ENCODE measurements around the gene ACVR1C. TPM values are rescaled to one million over a fixed set of nuclear protein-coding genes. Genes with fewer than 3 reads are reported as not detected.
"Not testable (repeated sequence)": the region's sequence is repeated elsewhere in the genome, so short reads cannot be mapped to it uniquely, and the experiment has no call there.

The ACVR1C gene
- total and polyA plus RNA-seq, 2 donors (not counting 1 experiment from before 2014, with no cell fraction given): 0.24 to 0.52 TPM

DNA sequence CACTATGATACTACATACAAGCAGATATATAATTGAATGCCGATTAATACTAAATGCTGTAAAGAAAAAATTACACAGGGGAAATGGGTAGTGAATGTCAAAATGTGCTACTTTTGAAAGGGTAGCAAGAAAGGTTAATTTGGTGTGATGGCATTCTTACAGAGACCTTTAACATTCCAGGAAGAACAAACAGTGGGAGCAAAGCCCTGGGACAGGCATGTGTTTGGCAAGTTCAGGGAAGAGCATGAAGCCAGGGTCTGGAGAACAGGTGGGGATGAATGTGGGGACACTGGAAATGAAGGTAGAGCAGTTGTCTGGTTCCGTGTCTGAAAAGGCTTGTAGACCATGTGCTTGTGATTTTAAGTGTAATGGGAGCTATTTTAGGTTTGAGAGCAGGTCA, 102.6 kb downstream of the ACVR1C start:
- no peak overlapping the region for H3K4me3 Mint-ChIP-seq
- no peaks in the 10 kb centered on the region for H4K20me1 ChIP-seq (ENCODE audit: control insufficient read depth, insufficient read depth, low read length, poor library complexity, severe bottlenecking)
- CTCF ChIA-PET: no interaction called here
- DNase-seq: no peak
- WGBS (ENCODE audit: insufficient coverage): 93% methylated on average over 1 of the region's 2 CpGs
- no peak for TF ChIP-seq EZH2 (IDR thresholded peaks at IDR 0.05; ENCODE audit: borderline replicate concordance, insufficient read depth, low read depth, low read length, poor library complexity, severe bottlenecking)
- TF ChIP-seq, protein P1, sequence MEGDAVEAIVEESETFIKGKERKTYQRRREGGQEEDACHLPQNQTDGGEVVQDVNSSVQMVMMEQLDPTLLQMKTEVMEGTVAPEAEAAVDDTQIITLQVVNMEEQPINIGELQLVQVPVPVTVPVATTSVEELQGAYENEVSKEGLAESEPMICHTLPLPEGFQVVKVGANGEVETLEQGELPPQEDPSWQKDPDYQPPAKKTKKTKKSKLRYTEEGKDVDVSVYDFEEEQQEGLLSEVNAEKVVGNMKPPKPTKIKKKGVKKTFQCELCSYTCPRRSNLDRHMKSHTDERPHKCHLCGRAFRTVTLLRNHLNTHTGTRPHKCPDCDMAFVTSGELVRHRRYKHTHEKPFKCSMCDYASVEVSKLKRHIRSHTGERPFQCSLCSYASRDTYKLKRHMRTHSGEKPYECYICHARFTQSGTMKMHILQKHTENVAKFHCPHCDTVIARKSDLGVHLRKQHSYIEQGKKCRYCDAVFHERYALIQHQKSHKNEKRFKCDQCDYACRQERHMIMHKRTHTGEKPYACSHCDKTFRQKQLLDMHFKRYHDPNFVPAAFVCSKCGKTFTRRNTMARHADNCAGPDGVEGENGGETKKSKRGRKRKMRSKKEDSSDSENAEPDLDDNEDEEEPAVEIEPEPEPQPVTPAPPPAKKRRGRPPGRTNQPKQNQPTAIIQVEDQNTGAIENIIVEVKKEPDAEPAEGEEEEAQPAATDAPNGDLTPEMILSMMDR (IDR thresholded peaks at IDR 0.05): no peak
- no peak overlapping the region for H3K4me3 ChIP-seq (ENCODE audit: control extremely low read depth in 1 of 5, extremely low read depth in 1 of 5, insufficient read depth in 1 of 5, low read depth in 2 of 5, low read length in 4 of 5)
- no peaks in the 10 kb centered on the region for H3K36me3 ChIP-seq (replicated peaks in 1 of 2; ENCODE audit: control extremely low read depth in 1 of 2, control insufficient read depth in 1 of 2, extremely low read depth in 1 of 2, insufficient read depth in 2 of 2, low read length in 1 of 2)
- intact Hi-C loops (cut with micrococcal nuclease): no loop called here
- no peaks in the 10 kb centered on the region for H3K27me3 ChIP-seq (replicated peaks in 1 of 4; ENCODE audit: control extremely low read depth in 1 of 4, control insufficient read depth in 3 of 4, insufficient read depth in 4 of 4, low read length in 3 of 4)
- POLR2A ChIA-PET: no interaction called here
- H3K27ac ChIP-seq (ENCODE audit: low read length in 2 of 2): no peak overlapping the region
- peaks cover 25% of the 10 kb centered on the region for H3K4me1 Mint-ChIP-seq
- no peak for ATAC-seq (ENCODE audit: low read depth)
- no peaks in the 10 kb centered on the region for H3K9me3 Mint-ChIP-seq (ENCODE audit: insufficient read depth)
- H3K27me3 Mint-ChIP-seq: peaks cover 7% of the 10 kb centered on the region
- no peaks in the 10 kb centered on the region for H3K9me3 ChIP-seq (ENCODE audit: control extremely low read depth in 1 of 3, control insufficient read depth in 2 of 3, insufficient read depth in 1 of 3, low read length in 2 of 3)
- no peak overlapping the region for H2AFZ ChIP-seq (ENCODE audit: insufficient read depth, low read depth, low read length, poor library complexity, severe bottlenecking)
- H3K4me1 ChIP-seq (ENCODE audit: control insufficient read depth in 2 of 2, insufficient read depth in 2 of 2, low read length in 2 of 2): peaks cover 13 to 16% of the 10 kb centered on the region in 2 donors
- H3K79me2 ChIP-seq (ENCODE audit: control insufficient read depth, insufficient read depth, low read length): no peaks in the 10 kb centered on the region
- no peak overlapping the region for H3K27ac Mint-ChIP-seq
- H3K4me2 ChIP-seq (replicated peaks; ENCODE audit: low read depth, low read length, poor library complexity, severe bottlenecking): no peak overlapping the region
- no peak overlapping the region for H3K9ac ChIP-seq (ENCODE audit: low read length)

DNA sequence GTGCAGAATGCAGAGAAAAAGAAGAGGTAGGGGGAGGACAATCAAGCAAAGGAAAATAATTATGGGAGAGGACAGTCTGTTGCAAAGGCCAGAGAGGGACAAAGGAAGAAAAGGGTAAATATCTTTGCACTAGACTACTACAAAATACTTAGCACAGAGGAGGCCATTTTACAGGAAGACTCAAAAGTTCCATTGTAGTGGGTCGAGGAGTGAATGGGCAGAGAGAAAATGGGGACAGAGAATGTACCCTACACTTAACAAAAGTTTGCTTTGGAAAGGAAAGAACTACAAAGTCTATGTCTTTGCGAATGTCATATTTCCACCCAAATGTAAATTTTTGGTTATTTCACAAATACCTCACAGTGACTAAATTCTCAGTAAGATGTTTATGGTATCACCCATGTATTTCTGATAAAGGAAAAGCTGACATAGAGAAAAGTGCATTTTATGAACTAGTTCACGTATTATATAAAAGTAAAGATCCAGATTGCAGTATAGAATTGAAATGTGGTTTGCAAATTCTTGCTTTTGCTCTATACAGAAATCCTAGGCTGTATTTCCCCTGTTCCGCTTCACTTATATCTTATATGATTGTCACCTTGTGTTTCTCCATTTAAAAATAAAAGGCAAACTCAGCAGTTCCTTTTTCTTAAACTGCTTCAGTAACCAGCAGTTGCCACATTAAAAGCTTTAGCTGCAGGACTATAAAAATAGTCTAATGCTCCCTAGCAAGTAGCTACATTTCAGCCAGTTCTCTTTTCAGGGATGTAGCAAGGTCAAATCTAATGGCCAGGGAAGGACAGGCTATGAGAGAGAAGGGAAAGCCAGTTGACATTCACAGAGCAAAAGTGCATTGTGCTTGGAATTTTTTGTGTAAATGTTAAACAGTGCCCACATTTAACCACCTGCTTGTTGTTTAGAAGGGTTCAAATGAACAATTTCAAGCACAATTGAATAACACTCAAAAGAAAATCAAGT, 105.1 kb downstream of the ACVR1C start:
- Histone ChIP-seq H3K79me2 (ENCODE audit: control insufficient read depth, insufficient read depth, low read length) (no peaks in the 10 kb centered on the region), H3K4me3 (ENCODE audit: control extremely low read depth in 1 of 5, extremely low read depth in 1 of 5, insufficient read depth in 1 of 5, low read depth in 2 of 5, low read length in 4 of 5) (peak overlapping the region in 1 of 5 experiments; percentile 24), H3K4me1 (ENCODE audit: control insufficient read depth in 2 of 2, insufficient read depth in 2 of 2, low read length in 2 of 2) (peaks cover 13 to 16% of the 10 kb centered on the region in 2 donors), H3K36me3 (replicated peaks in 1 of 2; ENCODE audit: control extremely low read depth in 1 of 2, control insufficient read depth in 1 of 2, extremely low read depth in 1 of 2, insufficient read depth in 2 of 2, low read length in 1 of 2) (no peaks in the 10 kb centered on the region), H3K27me3 (replicated peaks in 1 of 4; ENCODE audit: control extremely low read depth in 1 of 4, control insufficient read depth in 3 of 4, insufficient read depth in 4 of 4, low read length in 3 of 4) (no peaks in the 10 kb centered on the region), H3K9me3 (ENCODE audit: control extremely low read depth in 1 of 3, control insufficient read depth in 2 of 3, insufficient read depth in 1 of 3, low read length in 2 of 3) (no peaks in the 10 kb centered on the region), H3K4me2 (replicated peaks; ENCODE audit: low read depth, low read length, poor library complexity, severe bottlenecking) (peak overlapping the region; percentile 52), H3K9ac (ENCODE audit: low read length) (peak overlapping the region; percentile 4), H3K27ac (ENCODE audit: low read length in 2 of 2) (peak overlapping the region in 1 of 2 donors; percentile 32), H4K20me1 (ENCODE audit: control insufficient read depth, insufficient read depth, low read length, poor library complexity, severe bottlenecking) (no peaks in the 10 kb centered on the region), H2AFZ (ENCODE audit: insufficient read depth, low read depth, low read length, poor library complexity, severe bottlenecking) (peak overlapping the region; percentile 48)
- TF ChIP-seq, protein P1 (IDR thresholded peaks at IDR 0.05): no peak
- TF ChIP-seq EZH2 (IDR thresholded peaks at IDR 0.05; ENCODE audit: borderline replicate concordance, insufficient read depth, low read depth, low read length, poor library complexity, severe bottlenecking): no peak
- intact Hi-C loops (cut with micrococcal nuclease): loop anchor here (2.0 kb wide), 1 partner anchor 15 kb away; no protein-coding TSS in a partner anchor
- H3K4me1 Mint-ChIP-seq: peaks cover 25% of the 10 kb centered on the region
- H3K9me3 Mint-ChIP-seq (ENCODE audit: insufficient read depth): no peaks in the 10 kb centered on the region
- peak overlapping the region; percentile 1 for H3K27ac Mint-ChIP-seq
- ChIA-PET POLR2A (no interaction called here), CTCF (interaction anchor here (0.7 to 1.3 kb wide), 3 partner anchors 21 to 79 kb away, joined by 3 to 4 read pairs (median 3); no protein-coding TSS in a partner anchor)
- peaks cover 1% of the 10 kb centered on the region for H3K27me3 Mint-ChIP-seq
- DNase-seq: peak; percentile 53
- 0% methylated on average over 1 of the region's 4 CpGs for WGBS (ENCODE audit: insufficient coverage)
- H3K4me3 Mint-ChIP-seq: peak overlapping the region; percentile 4
- ATAC-seq (ENCODE audit: low read depth): peak; percentile 69

DNA sequence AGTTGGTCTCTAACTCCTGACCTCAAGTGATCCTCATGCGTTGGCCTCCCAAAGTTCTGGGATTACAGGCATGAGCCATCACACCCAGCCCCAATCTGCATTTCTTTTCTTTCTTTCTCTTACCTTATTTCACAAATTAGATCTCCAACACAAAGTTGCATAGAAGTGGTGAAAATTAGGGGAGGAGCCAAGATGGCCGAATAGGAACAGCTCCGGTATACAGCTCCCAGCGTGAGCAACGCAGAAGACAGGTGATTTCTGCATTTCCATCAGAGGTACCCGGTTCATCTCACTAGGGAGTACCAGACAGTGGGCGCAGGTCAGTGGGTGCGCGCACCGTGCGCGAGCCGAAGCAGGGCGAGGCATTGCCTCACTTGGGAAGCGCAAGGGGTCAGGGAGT, 113.7 kb downstream of the ACVR1C start:
- 98% methylated on average over 12 of the region's 15 CpGs for WGBS (ENCODE audit: insufficient coverage)
- H3K27ac ChIP-seq (ENCODE audit: low read length in 2 of 2): not testable (repeated sequence)

More for the DNA sequence above, 113.7 kb downstream of the ACVR1C start:
- H3K4me3 Mint-ChIP-seq; H3K9me3 Mint-ChIP-seq (ENCODE audit: insufficient read depth); H3K4me1 Mint-ChIP-seq; H3K4me3 ChIP-seq (ENCODE audit: control extremely low read depth in 1 of 5, extremely low read depth in 1 of 5, insufficient read depth in 1 of 5, low read depth in 2 of 5, low read length in 4 of 5); H3K9ac ChIP-seq (ENCODE audit: low read length); H3K36me3 ChIP-seq (replicated peaks in 1 of 2; ENCODE audit: control extremely low read depth in 1 of 2, control insufficient read depth in 1 of 2, extremely low read depth in 1 of 2, insufficient read depth in 2 of 2, low read length in 1 of 2); H3K27me3 ChIP-seq (replicated peaks in 1 of 4; ENCODE audit: control extremely low read depth in 1 of 4, control insufficient read depth in 3 of 4, insufficient read depth in 4 of 4, low read length in 3 of 4); intact Hi-C loops (cut with micrococcal nuclease); CTCF ChIA-PET; H3K27me3 Mint-ChIP-seq; H3K9me3 ChIP-seq (ENCODE audit: control extremely low read depth in 1 of 3, control insufficient read depth in 2 of 3, insufficient read depth in 1 of 3, low read length in 2 of 3); ATAC-seq (ENCODE audit: low read depth); H2AFZ ChIP-seq (ENCODE audit: insufficient read depth, low read depth, low read length, poor library complexity, severe bottlenecking); H3K4me1 ChIP-seq (ENCODE audit: control insufficient read depth in 2 of 2, insufficient read depth in 2 of 2, low read length in 2 of 2); H3K4me2 ChIP-seq (replicated peaks; ENCODE audit: low read depth, low read length, poor library complexity, severe bottlenecking); H4K20me1 ChIP-seq (ENCODE audit: control insufficient read depth, insufficient read depth, low read length, poor library complexity, severe bottlenecking); DNase-seq; H3K79me2 ChIP-seq (ENCODE audit: control insufficient read depth, insufficient read depth, low read length); H3K27ac Mint-ChIP-seq; POLR2A ChIA-PET: not testable (repeated sequence)
